ENCODE results near the gene RPL5. TPM values are rescaled to one million over a fixed set of nuclear protein-coding genes. Genes with fewer than 3 reads are reported as not detected.

The RPL5 gene
- total RNA-seq, 1 experiment from 2014 or later, result 835 TPM

DNA sequence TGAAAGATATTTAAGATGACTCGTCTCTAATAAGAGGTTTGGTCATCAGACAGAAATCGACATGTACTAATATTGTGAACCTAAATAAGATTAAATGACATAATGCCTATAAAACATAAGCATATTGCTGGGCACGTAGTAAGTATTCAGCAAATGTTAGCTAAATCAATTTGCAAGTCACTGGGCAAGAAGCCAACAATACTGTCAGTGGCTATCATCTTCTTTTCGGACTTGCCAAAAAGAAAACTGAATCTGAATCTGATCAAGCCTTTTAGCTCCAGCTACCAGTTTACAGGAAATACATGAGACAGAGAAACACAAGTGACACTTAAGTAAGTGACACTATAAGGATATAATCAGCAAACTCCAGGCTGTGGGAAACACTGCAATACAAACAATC, 46.0 kb downstream of the RPL5 start:
- intact Hi-C loops (cut with micrococcal nuclease; ENCODE audit: unreplicated experiment), result no loop called here
- Mint-ChIP-seq H3K36me3 (ENCODE audit: insufficient read depth, unreplicated experiment) (no peaks in the 10 kb centered on the region), H3K4me1 (ENCODE audit: low read depth, unreplicated experiment) (no peaks in the 10 kb centered on the region), H3K4me3 (ENCODE audit: low read depth, unreplicated experiment) (no peak overlapping the region), H3K27ac (ENCODE audit: unreplicated experiment) (no peak overlapping the region), H3K27me3 (ENCODE audit: unreplicated experiment) (no peaks in the 10 kb centered on the region), H3K9me3 (ENCODE audit: low read depth, unreplicated experiment) (no peaks in the 10 kb centered on the region)
- CTCF ChIA-PET, result no interaction called here
- DNase-seq, result no peak
- no peak for TF ChIP-seq CTCF (IDR thresholded peaks at IDR 0.05; ENCODE audit: unreplicated experiment)
- BruUV-seq (replicated peaks), result no TSS peak

- no peak for DNase-seq
- BruUV-seq (replicated peaks), result no TSS peak
- intact Hi-C loops (cut with micrococcal nuclease; ENCODE audit: unreplicated experiment), result no loop called here
- CTCF ChIA-PET, result no interaction called here
- Mint-ChIP-seq H3K4me1 (ENCODE audit: low read depth, unreplicated experiment) (no peaks in the 10 kb centered on the region), H3K4me3 (ENCODE audit: low read depth, unreplicated experiment) (no peak overlapping the region), H3K36me3 (ENCODE audit: insufficient read depth, unreplicated experiment) (no peaks in the 10 kb centered on the region), H3K9me3 (ENCODE audit: low read depth, unreplicated experiment) (no peaks in the 10 kb centered on the region), H3K27me3 (ENCODE audit: unreplicated experiment) (no peaks in the 10 kb centered on the region), H3K27ac (ENCODE audit: unreplicated experiment) (no peak overlapping the region)
- TF ChIP-seq CTCF (IDR thresholded peaks at IDR 0.05; ENCODE audit: unreplicated experiment), result no peak
Measured at GRCh38 chr1:92879316-92879968, 47.6 kb downstream of the RPL5 start.

- no peaks in the 10 kb centered on the region for H3K36me3 Mint-ChIP-seq (ENCODE audit: insufficient read depth, unreplicated experiment)
- no peaks in the 10 kb centered on the region for H3K27me3 Mint-ChIP-seq (ENCODE audit: unreplicated experiment)
- CTCF ChIA-PET, result no interaction called here
- no TSS peak for BruUV-seq (replicated peaks)
- no peak overlapping the region for H3K27ac Mint-ChIP-seq (ENCODE audit: unreplicated experiment)
- no peaks in the 10 kb centered on the region for H3K9me3 Mint-ChIP-seq (ENCODE audit: low read depth, unreplicated experiment)
- no peak for TF ChIP-seq CTCF (IDR thresholded peaks at IDR 0.05; ENCODE audit: unreplicated experiment)
- no peaks in the 10 kb centered on the region for H3K4me1 Mint-ChIP-seq (ENCODE audit: low read depth, unreplicated experiment)
- no peak for DNase-seq
- H3K4me3 Mint-ChIP-seq (ENCODE audit: low read depth, unreplicated experiment), result no peak overlapping the region
- intact Hi-C loops (cut with micrococcal nuclease; ENCODE audit: unreplicated experiment), result no loop called here
Measured at GRCh38 chr1:92881391-92881790, 49.6 kb downstream of the RPL5 start.

- Mint-ChIP-seq H3K27ac (ENCODE audit: unreplicated experiment) (no peak overlapping the region), H3K27me3 (ENCODE audit: unreplicated experiment) (no peaks in the 10 kb centered on the region), H3K4me3 (ENCODE audit: low read depth, unreplicated experiment) (no peak overlapping the region), H3K36me3 (ENCODE audit: insufficient read depth, unreplicated experiment) (no peaks in the 10 kb centered on the region), H3K9me3 (ENCODE audit: low read depth, unreplicated experiment) (no peaks in the 10 kb centered on the region), H3K4me1 (ENCODE audit: low read depth, unreplicated experiment) (peaks cover 10% of the 10 kb centered on the region)
- no peak for DNase-seq
- TF ChIP-seq CTCF (IDR thresholded peaks at IDR 0.05; ENCODE audit: unreplicated experiment), result no peak
- intact Hi-C loops (cut with micrococcal nuclease; ENCODE audit: unreplicated experiment), result no loop called here
- CTCF ChIA-PET, result interaction anchor here (0.6 kb wide), 1 partner anchor 113 kb away, joined by 3 read pairs; no protein-coding TSS in a partner anchor
- no TSS peak for BruUV-seq (replicated peaks)
Measured at GRCh38 chr1:92882819-92883218, 51.0 kb downstream of the RPL5 start.
